Measurements from ENCODE around the gene SLC5A1.

The SLC5A1 gene

DNA sequence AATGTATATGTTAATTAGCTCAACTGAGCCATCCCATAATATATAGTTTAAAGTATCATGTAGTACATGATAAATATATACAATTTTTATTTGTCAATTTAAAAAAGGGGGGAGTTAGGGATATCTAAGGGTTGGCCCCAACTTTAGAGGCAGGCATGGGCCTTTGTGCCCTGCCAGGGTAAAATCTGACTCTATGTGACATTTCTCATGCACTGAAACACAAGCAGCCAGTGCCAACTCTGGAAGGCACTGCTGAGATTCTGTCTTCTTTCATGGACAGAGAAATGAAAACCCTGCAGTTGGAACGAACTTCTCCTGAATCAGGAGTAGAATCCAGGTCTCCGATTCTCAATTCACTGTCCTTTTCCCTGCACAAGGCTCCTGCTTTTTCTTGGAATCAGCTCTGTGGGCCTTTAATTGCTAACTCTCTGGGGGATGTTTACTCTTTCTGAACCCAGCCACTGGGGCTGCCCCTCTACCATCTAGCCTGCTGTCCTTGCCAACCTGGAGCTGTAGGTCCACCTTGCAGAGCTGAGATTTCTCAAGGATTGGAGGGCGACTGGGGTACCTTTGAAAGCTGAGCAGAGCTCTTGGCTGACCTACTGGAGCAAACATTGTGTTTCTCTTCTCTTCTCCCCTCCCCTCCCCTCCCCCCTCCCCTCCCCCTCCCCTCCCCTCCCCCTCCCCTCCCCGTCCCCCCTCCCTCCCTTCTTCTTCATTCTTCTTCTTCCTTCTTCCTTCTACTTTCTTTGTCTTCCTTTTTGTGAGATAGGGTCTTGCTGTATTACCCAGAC is 26.7 kb downstream of the SLC5A1 start:
- TF ChIP-seq, protein P1, sequence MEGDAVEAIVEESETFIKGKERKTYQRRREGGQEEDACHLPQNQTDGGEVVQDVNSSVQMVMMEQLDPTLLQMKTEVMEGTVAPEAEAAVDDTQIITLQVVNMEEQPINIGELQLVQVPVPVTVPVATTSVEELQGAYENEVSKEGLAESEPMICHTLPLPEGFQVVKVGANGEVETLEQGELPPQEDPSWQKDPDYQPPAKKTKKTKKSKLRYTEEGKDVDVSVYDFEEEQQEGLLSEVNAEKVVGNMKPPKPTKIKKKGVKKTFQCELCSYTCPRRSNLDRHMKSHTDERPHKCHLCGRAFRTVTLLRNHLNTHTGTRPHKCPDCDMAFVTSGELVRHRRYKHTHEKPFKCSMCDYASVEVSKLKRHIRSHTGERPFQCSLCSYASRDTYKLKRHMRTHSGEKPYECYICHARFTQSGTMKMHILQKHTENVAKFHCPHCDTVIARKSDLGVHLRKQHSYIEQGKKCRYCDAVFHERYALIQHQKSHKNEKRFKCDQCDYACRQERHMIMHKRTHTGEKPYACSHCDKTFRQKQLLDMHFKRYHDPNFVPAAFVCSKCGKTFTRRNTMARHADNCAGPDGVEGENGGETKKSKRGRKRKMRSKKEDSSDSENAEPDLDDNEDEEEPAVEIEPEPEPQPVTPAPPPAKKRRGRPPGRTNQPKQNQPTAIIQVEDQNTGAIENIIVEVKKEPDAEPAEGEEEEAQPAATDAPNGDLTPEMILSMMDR (IDR thresholded peaks at IDR 0.05; ENCODE audit: low read depth, low read length, missing control alignments), result no peak
- H3K4me3 ChIP-seq (replicated peaks; ENCODE audit: low read depth, low read length), result no peak overlapping the region
- no peak for DNase-seq (ENCODE audit: extremely low read depth, low read depth)

DNA sequence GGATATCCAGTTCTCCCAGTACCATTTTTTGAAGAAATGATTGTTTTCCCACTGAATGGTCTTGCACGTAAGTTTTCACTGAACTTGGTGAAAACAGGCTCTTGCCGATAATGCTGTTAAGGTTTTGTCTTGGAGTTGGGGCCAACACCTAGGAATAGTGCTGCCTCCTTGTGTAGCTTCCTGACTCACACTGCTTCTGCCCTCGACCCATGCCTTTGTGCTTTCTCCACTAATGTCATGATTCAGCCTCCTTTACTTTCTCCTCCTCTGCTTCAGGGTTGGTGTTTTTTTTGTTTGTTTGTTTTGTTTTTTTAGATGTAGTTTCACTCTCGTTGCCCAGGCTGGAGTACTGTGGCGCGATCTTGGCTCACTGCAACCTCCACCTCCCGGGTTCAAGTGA is 30.2 kb downstream of the SLC5A1 start:
- DNase-seq (ENCODE audit: extremely low read depth, low read depth), result no peak
- TF ChIP-seq, protein P1 (IDR thresholded peaks at IDR 0.05; ENCODE audit: low read depth, low read length, missing control alignments), result no peak
- no peak overlapping the region for H3K4me3 ChIP-seq (replicated peaks; ENCODE audit: low read depth, low read length)

DNA sequence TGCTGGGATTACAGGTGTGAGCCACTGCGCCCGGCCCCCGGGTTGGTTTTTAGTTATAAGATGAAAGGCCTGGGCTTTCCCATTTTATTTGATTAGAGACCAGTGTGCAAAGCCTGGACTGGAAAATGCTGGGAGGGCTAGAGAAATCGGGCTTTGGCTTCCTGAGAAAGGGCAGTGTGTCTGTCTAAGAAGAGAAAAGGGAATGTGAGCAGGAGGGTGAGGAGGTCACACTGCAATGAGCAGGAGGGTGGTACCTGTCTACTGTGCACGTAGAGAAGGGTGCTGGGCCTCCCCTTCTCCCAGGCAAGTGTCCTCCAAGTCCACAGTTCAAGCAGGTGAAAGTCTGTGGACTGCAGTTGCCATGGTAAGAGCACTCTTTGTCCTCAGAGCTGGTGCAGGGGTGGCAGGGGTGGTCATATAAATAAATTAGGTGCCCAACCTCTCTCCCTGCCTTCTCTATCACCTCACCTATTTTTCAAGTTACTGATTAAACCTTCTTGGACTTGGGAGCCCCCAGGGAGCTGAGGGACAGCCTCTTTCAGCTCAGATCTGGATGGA is 30.8 kb downstream of the SLC5A1 start:
- H3K4me3 ChIP-seq (replicated peaks; ENCODE audit: low read depth, low read length), result no peak overlapping the region
- no peak for DNase-seq (ENCODE audit: extremely low read depth, low read depth)
- TF ChIP-seq, protein P1 (IDR thresholded peaks at IDR 0.05; ENCODE audit: low read depth, low read length, missing control alignments), result no peak

DNA sequence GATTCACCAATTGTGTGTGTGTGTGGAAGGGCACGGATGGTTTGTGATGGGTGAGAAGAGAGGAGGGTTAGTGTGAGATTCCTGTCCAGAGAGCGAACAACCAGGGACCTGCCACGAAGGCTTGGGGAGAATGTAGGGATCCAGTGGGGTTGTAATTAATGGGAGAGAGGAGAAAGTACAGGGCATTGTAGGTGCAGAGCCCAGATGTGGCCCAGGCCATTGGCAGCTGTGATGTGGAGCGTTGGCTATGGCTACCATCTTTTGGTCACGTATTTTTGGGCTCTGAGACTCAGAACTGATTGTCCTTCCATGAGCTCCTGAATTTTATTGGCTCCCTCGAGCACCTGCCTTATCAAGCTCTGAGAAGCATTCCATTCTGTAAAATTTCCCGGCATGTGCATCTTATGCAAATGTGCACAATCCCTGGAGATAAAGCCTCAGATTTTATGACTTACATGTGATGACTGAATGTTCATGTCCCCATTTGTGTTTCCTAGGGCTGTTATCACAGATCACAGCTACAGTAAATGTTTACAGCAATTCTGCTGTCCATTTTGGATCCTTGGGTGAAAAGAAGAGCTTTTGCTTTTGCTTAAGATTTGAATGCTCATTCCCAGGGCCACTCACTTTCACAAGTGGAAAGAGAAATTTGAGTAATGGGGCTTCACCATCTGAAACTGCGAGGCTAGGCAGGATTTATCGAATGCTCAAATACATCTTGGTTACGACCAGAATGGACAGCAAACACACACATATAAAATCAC is 33.1 kb downstream of the SLC5A1 start:
- TF ChIP-seq, protein P1 (IDR thresholded peaks at IDR 0.05; ENCODE audit: low read depth, low read length, missing control alignments), result no peak
- DNase-seq (ENCODE audit: extremely low read depth, low read depth), result no peak

DNA sequence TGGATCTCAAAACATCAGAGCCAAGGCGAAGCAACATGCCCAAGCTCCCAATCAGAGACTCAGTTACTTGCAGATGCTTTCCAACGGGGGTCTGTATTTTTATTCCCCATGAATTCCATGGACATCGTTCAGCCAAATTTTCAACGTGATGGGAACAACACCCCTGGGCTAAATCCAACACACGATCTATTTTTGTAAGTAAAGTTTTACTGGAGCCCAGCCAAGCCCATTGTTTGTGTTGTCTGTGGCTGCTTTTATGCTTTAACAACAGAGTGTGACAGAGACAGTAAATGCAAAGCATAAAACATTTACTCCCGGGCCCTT is 33.7 kb downstream of the SLC5A1 start:
- no peak for DNase-seq (ENCODE audit: extremely low read depth, low read depth)
- TF ChIP-seq, protein P1 (IDR thresholded peaks at IDR 0.05; ENCODE audit: low read depth, low read length, missing control alignments), result no peak
- H3K4me3 ChIP-seq (replicated peaks; ENCODE audit: low read depth, low read length), result no peak overlapping the region

More for the DNA sequence above, 33.1 kb downstream of the SLC5A1 start:
- no peak overlapping the region for H3K4me3 ChIP-seq (replicated peaks; ENCODE audit: low read depth, low read length)

DNA sequence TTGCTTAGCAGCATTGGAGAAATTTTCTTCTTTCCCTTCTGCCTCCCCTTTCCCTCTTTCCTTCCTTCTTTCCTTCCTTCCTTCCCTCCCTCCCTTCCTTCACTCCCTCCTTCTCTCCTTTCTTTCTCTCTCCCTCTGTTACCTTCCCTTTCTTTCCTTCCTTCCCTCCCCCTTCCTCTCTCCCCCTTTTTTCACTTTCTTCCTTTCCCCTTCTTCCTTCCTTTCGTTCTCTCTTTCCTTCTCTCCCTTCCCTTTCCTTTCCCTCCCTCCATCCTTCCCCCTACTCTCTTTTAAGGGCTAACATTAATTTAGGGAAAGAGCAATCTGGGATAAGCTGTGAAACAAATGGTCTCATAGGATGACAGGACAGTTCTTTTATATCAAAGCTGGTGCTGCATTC is 34.1 kb downstream of the SLC5A1 start:
- TF ChIP-seq, protein P1 (IDR thresholded peaks at IDR 0.05; ENCODE audit: low read depth, low read length, missing control alignments), result no peak
- no peak for DNase-seq (ENCODE audit: extremely low read depth, low read depth)
- H3K4me3 ChIP-seq (replicated peaks; ENCODE audit: low read depth, low read length), result no peak overlapping the region

Measured in HFF-Myc (cell line).